OCI-LY1 (cell line): ENCODE data around the gene KRABD2.

Experiments used
- CTCF ChIP-seq: fragments of 200-600 bp; sonication (generic), shearing (Covaris generic); IDR thresholded peaks from 2 replicates; pipeline ENCODE4 v1.5.1; 2017; ENCODE audit warnings: mild to moderate bottlenecking, antibody characterized with exemption, low read length, moderate library complexity, mixed read lengths
- EZH2 ChIP-seq: fragments of 200-600 bp; sonication (generic), shearing (Covaris generic); IDR thresholded peaks from 2 replicates; pipeline ENCODE4 v1.8.0; 2017; ENCODE audit warnings: borderline replicate concordance, mixed run types, mild to moderate bottlenecking, antibody characterized with exemption, low read length, moderate library complexity, mixed read lengths

GRCh38 chr17:8353736-8354135 lies 22.8 kb downstream of the KRABD2 start:
- TF ChIP-seq CTCF (no peak), EZH2 (no peak)
